HG03103 (cell line): ENCODE data around the gene DIRAS3.
"Not testable (repeated sequence)": the region's sequence is repeated elsewhere in the genome, so short reads cannot be mapped to it uniquely, and the experiment has no call there.

Experiments
- ATAC-seq: cut with Tn5 transposase; IDR thresholded peaks from one replicate; pipeline ENCODE4 v1.9.1; 2021; ENCODE audit warnings: low read depth; ENCODE audit not compliant: unreplicated experiment

The DIRAS3 gene

GRCh38 chr1:68028566-68028965 is 21.9 kb downstream of the DIRAS3 start:
- ATAC-seq: no peak

- no peak for ATAC-seq
Measured at GRCh38 chr1:68024635-68025338, 25.6 kb downstream of the DIRAS3 start.

GRCh38 chr1:68016381-68016780 is 34.0 kb downstream of the DIRAS3 start:
- no peak for ATAC-seq

GRCh38 chr1:68015971-68016370 is 34.5 kb downstream of the DIRAS3 start:
- no peak for ATAC-seq

- ATAC-seq: no peak
Measured at GRCh38 chr1:68015369-68015768, 35.1 kb downstream of the DIRAS3 start.

GRCh38 chr1:68013351-68013750 is 37.1 kb downstream of the DIRAS3 start:
- no peak for ATAC-seq

- ATAC-seq: no peak
Measured at GRCh38 chr1:68011657-68012375, 38.6 kb downstream of the DIRAS3 start.

GRCh38 chr1:68010543-68010942 is 39.9 kb downstream of the DIRAS3 start:
- no peak for ATAC-seq

- no peak for ATAC-seq
Measured at GRCh38 chr1:68010090-68010489, 40.3 kb downstream of the DIRAS3 start.

- ATAC-seq: not testable (repeated sequence)
Measured at GRCh38 chr1:68003626-68004025, 46.8 kb downstream of the DIRAS3 start.

- ATAC-seq: no peak
Measured at GRCh38 chr1:68000191-68000590, 50.2 kb downstream of the DIRAS3 start.

GRCh38 chr1:67997746-67998145 is 52.7 kb downstream of the DIRAS3 start:
- ATAC-seq: no peak
